ENCODE measurements around the gene CFAP119. TPM values are rescaled to one million over a fixed set of nuclear protein-coding genes. Genes with fewer than 3 reads are reported as not detected.
A peak's percentile ranks its signal among the peaks of the same experiment; 100 is the strongest.

CFAP119 gene
- total RNA-seq, 1 experiment from 2014 or later: 5.2 TPM

DNA sequence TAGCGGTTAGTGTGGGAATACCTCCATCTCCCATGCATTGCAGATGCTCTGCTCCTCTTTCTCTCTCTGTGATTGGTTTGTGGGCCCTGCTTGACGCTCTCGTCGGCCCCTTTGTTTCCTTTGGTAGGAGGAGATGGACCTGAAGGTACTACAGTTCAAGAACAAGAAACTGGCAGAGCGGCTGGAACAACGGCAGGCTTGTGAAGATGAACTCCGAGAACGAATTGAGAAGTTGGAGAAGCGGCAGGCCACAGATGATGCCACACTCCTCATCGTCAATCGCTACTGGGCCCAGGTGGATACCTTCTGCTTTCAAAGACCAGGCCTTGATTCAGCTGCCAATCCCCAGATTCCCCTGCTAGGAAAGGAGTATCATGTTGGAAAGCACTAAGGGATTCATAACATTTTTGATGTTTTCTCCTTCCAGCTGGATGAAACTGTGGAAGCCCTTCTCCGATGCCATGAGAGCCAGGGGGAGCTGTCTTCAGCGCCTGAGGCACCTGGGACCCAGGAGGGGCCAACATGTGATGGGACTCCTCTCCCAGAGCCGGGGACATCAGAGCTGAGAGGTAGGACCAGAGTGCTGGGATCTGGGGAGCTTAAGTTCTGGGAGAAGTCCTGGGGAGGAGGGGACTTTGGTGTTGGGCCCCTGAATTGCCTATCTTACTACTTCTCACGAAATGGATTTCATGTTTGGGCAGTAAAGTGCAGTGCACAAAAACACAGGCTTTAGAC is 1.3 kb upstream of the CFAP119 start:
- DNase-seq (ENCODE audit: low read depth): no peak

DNA sequence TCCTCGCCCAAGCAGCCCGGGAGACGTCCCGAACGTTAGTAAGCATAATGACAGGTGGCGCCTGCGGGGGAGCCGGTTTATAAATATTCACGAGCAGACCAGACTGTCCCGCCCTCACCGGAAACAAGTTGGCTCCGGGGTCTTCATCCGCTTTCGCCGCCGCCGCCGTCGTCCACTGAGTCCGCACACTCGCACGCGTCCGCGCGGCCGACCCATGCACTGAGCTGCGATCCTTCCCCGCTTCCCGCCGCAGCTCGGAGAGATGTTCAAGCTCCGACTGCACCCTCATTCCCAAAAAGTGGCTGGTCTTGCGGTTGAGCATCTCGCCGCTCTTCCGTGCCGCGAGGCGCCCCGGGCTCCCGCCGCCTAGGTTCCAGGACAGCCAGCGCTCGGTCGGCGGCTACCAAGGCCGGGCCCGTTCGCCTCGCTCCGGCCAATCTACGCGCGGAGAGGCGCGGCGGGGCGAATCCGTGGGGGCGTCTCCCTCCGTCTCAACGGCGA is 385 bp downstream of the CFAP119 start:
- peak; percentile 57 for DNase-seq (ENCODE audit: low read depth)

DNA sequence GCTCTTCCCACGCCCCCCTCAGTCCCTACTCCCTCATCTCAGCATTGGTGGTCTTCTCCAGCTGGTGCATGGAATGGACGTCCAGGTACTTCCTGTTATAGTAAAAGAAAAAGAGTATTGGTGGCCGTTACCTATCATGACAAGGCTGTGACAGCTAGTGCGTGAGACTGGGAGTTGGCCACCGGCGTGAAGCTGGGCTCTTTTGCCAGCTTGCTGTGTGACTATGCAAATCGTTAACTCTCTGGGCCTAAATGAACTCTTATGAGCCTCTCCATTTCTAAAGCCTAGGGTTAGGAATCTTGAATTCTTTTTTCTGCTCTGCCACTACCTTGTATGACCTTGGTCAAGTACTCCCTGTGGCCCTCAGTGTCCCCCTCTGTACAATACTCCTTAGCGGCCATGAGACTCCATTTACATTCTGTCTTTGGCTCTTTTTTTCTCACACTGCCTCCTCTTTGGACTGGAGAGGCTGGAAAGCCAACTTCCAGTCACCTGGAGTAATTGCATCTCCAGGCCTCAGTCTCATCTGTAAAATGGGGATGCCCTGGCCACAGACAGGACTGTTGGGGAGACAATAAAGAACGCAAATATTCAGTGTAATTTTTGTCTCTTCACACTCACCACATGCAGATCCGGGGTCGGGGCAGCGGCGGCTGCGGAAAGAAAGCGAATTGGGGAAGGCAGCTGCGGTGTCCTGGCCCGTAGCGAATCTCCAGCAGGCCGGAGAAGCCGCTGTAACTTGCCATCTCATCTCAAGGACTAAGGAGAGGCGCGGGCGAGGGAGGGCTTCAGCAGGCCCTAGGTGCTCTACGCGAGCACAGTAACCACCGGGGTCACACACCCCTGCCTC is 1.1 kb downstream of the CFAP119 start:
- DNase-seq (ENCODE audit: low read depth): no peak

DNA sequence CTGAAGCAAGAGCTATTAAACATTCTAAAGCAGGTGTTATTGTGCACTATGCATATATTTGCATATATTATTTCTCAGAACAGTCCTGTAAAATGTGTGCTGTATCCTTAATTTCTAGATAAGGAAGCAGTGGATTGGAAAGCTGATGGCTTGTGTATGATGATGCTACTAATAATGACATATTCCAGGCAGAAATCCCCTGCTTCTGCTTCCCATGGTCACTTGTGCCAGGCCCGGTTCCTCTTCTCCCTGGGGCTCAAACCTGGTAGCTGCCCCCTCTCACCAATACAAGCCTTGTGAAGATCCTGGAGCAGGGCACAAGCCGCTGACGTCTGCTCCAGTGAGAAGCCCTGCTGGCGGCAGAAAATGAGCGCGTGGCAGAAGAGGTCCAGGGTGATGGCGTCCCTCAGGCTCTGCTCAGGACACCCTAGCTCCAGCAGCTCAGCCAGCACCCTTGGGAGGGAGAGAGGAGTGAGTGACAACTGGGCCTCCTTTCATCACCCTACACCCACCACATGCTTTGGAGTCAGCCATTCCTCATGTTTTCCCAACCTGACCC is 1.8 kb downstream of the CFAP119 start:
- DNase-seq (ENCODE audit: low read depth): no peak

DNA sequence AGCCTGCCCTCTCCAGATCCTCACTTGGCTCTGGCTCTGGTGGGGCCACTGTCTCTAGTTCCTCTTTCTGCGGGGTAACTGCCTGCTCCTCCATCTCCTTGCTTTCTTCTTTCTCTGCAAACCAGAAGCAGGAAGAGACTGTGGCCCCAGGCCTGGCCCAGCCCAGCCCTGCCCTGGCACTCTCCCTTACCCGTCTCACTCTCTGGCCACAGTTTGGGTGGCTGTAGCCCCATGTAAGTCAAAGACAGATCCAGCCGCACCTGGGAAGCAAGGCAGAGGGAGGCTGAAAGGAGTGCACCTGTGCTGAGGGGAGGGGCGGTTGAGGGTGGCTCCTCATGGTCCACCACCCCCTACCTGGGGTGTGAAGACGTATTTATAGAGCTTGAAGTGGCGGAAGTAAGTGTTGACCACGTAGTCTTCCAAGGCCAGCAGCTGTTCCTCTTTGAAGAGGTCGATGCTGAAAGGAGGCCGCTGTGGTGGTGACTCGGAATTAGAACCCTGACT is 2.8 kb downstream of the CFAP119 start:
- DNase-seq (ENCODE audit: low read depth): no peak

DNA sequence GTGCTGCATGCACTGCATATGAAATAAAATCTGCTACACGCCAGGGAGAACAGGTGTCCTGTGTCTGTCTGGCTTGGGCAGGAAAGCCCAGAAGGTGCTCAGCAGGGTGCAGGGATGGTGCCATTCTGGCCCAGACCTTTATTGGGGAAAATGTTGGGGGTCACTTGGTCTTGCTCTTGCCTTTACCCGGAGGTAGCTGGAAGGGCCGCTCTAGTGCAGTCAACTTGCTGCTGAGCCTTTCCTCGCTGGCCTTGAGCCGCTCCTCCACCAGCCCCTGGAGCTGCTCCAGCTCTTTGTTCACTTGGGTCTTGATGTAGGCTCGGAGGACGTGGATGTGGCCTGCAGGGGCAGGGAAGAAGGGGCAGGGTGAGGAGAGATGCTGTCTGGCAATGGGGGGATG is 4.5 kb downstream of the CFAP119 start:
- no peak for DNase-seq (ENCODE audit: low read depth)

DNA sequence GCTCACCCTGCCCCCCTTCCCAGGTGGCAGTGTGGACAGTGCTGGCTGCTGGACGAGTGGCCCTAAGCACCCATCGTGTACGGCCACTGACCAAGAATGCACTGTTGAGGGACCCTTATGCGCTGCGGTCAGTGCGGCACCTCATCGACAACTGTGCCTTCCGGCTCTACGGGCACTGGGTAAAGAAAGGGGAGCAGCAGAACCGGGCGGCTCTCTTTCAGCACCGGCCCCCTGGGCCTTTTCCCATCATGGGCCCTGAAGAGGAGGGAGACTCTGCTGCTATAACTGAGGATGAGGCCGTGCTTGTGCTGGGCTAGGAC is 5.1 kb downstream of the CFAP119 start:
- DNase-seq (ENCODE audit: low read depth): no peak

DNA sequence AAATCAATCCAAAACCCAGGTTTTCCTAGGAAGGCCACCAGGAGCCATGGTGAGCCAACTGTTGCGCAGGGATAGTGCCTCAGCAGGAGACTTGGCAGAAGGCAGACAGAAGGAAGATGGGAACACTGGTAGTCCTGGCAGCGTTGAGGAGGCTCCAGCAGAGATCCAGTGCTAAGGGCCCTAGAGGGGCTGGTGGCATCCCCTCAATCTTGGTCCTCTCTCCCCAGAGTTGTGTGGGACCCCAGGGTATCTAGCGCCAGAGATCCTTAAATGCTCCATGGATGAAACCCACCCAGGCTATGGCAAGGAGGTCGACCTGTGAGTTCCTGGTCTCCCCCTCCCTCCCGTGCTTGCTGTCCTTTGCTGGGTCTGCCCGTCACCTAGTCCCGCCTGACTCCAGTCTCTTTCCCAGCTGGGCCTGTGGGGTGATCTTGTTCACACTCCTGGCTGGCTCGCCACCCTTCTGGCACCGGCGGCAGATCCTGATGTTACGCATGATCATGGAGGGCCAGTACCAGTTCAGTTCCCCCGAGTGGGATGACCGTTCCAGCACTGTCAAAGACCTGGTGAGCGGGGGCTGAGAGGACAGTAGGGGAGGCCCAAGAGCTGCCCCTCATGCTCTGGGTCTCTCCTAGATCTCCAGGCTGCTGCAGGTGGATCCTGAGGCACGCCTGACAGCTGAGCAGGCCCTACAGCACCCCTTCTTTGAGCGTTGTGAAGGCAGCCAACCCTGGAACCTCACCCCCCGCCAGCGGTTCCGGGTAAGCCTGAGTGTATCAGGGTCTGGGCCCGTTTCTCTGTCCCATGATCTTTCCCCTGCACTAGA is 5.7 kb downstream of the CFAP119 start:
- DNase-seq (ENCODE audit: low read depth): no peak

DNA sequence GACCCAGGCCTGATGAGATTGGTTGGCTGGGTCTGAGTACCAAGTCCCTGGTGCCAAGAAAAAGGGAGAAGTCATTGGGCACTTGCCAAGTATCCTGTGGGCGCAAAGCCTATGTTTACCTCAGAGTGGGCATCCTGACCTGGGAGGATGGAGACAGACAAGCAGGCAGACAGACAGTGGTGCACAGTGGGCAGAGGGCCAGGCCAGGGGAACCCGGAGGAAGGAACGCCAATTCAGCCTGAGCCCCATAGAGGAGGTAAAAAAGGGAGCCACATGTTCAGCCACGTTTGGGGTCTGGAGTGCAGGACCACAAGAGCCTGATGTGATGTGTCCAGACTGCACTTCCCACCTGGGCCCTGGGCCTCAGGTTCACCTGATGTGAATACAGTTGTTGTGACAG is 8.3 kb downstream of the CFAP119 start:
- DNase-seq (ENCODE audit: low read depth): no peak

DNA sequence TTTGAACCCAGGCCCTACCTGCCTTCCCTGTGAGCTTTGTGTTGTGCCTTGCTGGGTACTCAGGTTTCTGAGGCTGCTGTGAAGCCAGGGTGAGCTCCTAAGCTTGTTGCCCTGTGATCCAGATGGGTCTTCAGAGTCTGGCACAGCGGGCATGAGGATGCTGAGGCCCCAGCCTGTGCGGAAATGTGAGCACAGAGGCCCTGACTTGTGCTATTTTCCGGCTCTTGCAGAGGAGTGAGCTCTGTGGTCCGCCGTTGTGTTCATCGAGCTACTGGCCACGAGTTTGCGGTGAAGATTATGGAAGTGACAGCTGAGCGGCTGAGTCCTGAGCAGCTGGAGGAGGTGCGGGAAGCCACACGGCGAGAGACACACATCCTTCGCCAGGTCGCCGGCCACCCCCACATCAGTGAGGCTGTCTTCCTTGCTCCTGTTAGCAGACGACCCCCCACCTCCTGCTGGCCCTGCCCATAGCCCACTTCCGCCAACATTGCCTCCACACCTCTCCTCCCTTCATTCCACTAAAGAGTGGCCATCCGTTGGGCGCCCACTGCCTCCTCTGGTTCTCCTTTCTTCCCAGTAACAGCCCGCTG is 10.9 kb downstream of the CFAP119 start:
- no peak for DNase-seq (ENCODE audit: low read depth)

DNA sequence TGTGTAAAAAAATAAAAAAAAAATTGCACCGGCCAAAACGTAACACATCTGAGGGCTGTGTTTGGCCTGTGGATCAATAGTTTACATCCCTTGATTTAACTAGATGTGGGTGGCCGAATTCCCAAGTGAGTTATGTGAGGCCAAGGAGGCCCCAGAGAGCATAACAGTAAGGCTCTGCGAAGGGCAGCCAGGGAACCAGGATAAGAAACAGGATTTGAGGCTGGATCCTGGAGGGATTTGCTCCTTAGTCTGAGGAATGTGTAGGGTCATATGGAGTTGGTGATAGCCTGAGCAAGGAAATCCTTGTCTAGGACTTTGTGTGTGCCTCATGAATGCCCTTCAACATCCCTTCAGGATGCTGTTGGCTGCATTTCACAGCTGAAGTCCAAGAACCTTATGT is 11.7 kb downstream of the CFAP119 start:
- no peak for DNase-seq (ENCODE audit: low read depth)

DNA sequence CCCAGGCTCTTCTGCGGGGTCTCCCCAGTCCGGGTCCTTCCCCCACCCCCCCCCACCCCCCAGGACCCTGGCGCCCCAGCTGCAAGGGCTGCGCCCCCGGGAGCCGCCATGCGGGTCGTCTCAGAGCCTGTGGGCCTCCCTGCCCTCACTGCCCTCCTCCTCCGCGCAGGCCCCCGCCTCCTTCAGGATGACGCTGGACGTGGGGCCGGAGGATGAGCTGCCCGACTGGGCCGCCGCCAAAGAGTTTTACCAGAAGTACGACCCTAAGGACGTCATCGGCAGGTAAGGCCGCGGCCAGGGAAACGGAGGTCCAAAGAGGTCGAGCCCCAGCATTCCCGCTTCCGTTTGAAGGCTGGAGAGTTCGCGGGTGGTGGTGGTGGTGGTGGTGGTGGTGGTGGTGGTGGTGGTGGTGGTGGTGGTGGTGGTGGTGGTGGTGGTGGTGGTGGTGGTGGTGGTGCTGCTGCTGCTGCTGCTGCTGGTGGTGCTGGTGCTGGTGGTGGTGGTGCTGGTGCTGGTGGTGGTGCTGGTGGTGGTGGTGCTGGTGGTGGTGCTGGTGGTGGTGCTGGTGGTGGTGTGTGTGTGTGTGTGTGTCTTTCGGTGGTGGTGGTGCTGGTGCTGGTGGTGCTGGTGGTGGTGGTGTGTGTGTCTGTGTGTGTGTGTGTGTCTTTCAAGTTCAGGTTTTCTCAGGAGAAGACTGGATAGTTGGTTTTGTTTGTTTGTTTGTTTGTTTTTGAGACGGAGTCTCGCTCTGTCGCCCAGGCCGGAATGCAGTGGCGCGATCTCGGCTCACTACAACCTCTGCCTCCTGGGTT is 13.0 kb downstream of the CFAP119 start:
- peak; percentile 53 for DNase-seq (ENCODE audit: low read depth)

DNA sequence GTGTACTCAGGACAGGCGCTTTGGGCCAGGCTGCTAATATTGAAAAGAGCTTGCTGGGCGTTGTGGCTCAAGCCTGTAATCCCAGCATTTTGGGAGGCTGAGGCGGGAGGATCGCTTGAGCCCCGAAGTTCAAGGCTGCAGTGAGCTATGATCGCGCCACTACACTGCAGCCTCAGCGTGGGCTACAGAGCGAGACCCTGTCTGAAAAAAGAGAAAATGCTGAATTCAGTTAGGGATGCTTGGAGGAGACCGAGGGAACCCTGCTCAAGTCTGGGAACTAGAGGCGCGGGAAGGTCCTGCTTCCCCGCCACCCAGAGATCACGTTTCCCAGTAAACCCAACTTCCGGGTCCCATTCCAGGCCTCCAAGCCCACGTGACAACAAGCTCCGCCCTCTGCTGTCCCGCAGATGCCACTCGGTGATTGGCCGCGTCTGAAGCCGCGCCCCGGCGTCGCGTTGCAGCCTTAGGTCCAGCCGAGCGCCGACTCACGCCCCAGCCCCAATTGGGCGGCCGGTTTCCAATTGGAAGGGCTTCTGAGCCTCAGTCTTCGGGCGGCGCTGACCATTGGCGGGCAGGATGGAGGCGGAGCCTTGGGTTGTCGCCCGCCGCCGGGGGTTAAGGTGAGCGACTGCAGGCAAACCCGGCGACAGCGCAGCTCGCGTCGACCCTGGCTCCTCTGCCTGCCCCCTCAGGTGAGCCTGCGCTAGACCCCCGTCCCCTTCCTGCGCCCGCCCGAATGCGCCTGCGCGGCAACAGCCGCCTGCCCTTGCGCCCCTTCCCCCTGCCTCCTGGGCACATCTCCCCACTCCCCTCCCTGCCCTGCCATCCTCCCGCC is 13.8 kb downstream of the CFAP119 start, which contains the start of gene PHKG2:
TSS of gene PHKG2 (plus strand) at position 627 of the 835 bp plus-strand sequence. CDS start 396 bp downstream, outside the sequence.
- peak; percentile 99 for DNase-seq (ENCODE audit: low read depth)

DNA sequence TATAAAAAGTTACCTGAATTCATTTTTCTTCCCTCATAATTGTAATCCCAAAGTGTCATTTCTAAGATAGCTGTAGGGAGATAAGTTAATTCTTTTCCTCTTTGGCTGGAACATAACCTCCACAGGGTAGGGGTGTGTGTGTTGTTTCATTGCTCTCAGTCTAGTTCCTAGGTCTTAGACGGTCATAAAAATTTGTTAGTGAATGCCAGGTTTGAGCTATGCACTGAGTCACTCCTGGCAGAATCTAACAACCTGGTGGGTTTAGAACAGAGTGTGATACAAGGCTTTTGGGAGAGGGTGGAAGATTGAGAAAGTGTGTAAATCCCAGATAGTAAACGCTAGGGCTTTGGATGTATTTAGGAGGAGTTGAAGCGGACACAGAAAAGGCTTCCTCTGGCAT is 14.5 kb downstream of the CFAP119 start:
- DNase-seq (ENCODE audit: low read depth): peak; percentile 77

DNA sequence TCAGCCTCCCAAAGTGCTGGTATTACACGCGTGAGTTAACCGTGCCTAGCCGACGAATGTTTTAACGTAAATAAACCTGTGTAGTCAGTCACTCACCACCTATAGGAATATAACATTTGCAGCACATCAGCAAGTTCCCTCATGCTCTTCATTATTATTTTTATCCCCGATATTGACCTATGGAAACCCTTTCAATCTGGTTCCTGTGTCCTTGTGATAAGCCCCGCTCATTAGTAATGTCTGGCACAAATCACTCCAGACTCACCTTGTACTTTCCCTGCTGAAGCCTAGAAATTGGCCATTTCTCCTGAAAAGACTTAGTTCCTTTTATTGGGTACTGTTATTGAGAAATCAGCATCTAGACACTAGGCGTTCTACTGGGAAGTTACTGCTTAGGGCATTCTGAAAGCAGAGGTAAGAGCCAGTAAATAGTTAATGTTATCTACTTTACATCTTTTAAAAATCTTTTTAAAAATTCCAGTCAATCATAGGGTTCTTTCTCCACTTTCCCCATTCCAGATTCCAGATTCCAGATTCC is 15.2 kb downstream of the CFAP119 start:
- DNase-seq (ENCODE audit: low read depth): no peak

DNA sequence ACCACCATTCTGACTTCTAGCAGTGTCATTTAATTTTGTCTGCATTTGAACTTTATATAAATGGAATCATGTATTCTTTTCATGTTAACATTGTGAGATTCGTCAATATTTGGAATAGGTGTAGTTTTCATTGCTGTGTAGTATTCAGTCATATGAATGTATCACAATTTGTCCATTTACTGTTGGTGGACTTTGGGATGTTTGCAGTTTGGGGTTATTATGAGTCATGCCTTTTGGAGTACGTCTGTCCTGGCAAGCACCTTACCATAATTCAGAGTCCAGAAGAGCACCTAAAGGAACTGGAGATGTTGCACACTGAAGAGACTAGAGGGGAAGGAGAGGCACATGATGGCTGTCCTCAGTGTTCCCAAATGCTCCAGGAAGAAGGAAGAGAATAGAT is 16.8 kb downstream of the CFAP119 start:
- no peak for DNase-seq (ENCODE audit: low read depth)

DNA sequence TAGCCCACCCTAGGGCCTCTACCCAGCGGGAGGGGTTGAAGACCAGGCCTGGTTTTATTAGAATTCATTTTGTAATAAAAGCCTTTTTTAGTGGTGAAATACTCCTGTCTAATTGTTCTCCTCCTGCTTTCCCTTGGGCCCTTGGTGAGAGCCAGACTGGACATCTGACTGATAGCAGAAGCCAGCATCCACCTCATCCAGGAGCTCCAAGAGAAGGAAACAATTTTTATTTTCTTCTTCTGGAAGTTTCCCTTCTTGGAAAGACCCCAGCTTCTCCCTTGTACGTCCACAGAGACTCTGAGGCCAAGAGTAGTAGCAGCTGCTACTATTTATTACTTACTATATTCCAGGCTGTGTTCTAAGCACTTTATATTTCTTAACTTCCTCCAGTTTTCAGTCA is 17.7 kb downstream of the CFAP119 start:
- DNase-seq (ENCODE audit: low read depth): no peak

DNA sequence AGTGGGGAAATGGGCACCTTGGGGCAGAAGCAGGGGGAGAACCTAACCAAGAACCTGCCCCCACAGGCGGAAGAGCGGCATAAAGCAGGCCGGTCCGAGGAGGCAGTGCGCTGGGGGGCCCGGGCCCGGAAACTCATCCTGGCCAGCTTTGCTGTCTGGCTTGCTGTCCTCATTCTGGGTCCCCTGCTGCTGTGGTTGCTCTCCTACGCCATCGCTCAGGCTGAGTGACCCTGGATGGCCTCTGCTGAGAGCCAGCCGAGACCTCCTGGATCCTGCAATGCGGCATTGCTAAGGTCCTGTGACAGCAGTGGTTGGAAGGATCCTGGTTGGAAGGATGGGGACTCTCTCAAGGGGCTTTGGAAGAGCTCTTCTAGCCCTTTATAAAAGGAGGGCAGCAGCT is 18.1 kb downstream of the CFAP119 start:
- DNase-seq (ENCODE audit: low read depth): no peak

DNA sequence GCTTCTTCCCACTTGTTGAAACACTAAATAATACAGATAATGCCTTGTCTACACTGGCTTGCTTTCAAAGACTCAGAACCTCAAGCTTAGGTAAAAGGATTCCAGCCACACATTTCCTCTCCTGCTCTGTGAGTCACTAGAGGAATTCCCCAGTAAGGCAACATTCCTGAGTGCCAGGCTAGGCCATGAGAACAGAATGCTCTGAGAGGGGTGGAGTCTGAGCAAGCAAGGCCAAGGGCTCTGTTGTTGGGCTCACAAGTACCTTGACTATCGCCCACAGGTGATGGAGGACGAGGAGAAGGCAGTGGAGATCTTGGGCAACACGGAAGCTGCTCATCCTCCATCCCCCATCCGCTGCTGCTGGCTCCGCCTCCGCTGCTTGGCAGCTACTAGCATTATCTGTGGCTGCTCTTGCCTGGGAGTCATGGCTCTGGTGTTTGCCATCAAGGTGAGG is 20.4 kb downstream of the CFAP119 start:
- peak; percentile 96 for DNase-seq (ENCODE audit: low read depth)

Measured in M059J (cell line).